WTC11 (cell line): Measurements from ENCODE around the gene ZFP36L2. TPM values are rescaled to one million over a fixed set of nuclear protein-coding genes. Genes with fewer than 3 reads are reported as not detected.

Experiments
- ATAC-seq: fragments of 200-7000 bp; cut with Tn5 transposase; 2 replicates; pipeline ENCODE4 v1.10.0; 2021; ENCODE audit warnings: mild to moderate bottlenecking, moderate library complexity
- CTCF ChIA-PET: fragments of 300-600 bp; sonication (Branson Sonifier 250); formaldehyde crosslinking; loops from one replicate; lab custom pipeline; 2021; ENCODE audit warnings: antibody characterized with exemption; lab: Charles Lee
- POLR2A ChIA-PET: fragments of 350-600 bp; sonication (Branson Sonifier 250); formaldehyde crosslinking; loops from one replicate; lab custom pipeline; 2021; ENCODE audit warnings: antibody characterized with exemption; lab: Charles Lee
- DNase-seq: peaks from one replicate; pipeline ENCODE4 v3.0.0; 2021; ENCODE audit warnings: low spot score
- H3K27ac Mint-ChIP-seq: 2 replicates; pipeline ENCODE4 v1.8.0; 2021; ENCODE audit warnings: mixed read lengths
- H3K27me3 Mint-ChIP-seq: 2 replicates; pipeline ENCODE4 v1.8.0; 2021; ENCODE audit warnings: low read depth, mild to moderate bottlenecking, moderate library complexity, mixed read lengths
- H3K36me3 Mint-ChIP-seq: 2 replicates; pipeline ENCODE4 v1.8.0; 2021; ENCODE audit warnings: mixed read lengths
- H3K4me1 Mint-ChIP-seq: 2 replicates; pipeline ENCODE4 v1.8.0; 2022; ENCODE audit warnings: mixed read lengths
- H3K4me3 Mint-ChIP-seq: 2 replicates; pipeline ENCODE4 v1.8.0; 2021; ENCODE audit warnings: mild to moderate bottlenecking, moderate library complexity, mixed read lengths
- H3K9me3 Mint-ChIP-seq: 2 replicates; pipeline ENCODE4 v1.8.0; 2021; ENCODE audit warnings: mixed read lengths
- CBFB ChIP-seq: sonication (generic); formaldehyde crosslinking; IDR thresholded peaks from 2 replicates; pipeline ENCODE4 v1.8.1; 2022; ENCODE audit warnings: mild to moderate bottlenecking, low read depth, missing genetic modification reagents
- CREM ChIP-seq: sonication (generic); formaldehyde crosslinking; IDR thresholded peaks from 2 replicates; pipeline ENCODE4 v1.8.1; 2022; ENCODE audit warnings: mild to moderate bottlenecking, missing genetic modification reagents, moderate library complexity
- ESRRA ChIP-seq: sonication (generic); formaldehyde crosslinking; IDR thresholded peaks from 2 replicates; pipeline ENCODE4 v1.8.1; 2022; ENCODE audit warnings: mild to moderate bottlenecking, missing genetic modification reagents, borderline replicate concordance
- ETV6 ChIP-seq: sonication (generic); formaldehyde crosslinking; IDR thresholded peaks from 2 replicates; pipeline ENCODE4 v1.8.1; 2022; ENCODE audit warnings: mild to moderate bottlenecking, missing genetic modification reagents
- GABPB1 ChIP-seq: sonication (generic); formaldehyde crosslinking; IDR thresholded peaks from 2 replicates; pipeline ENCODE4 v1.8.1; 2023; ENCODE audit warnings: mild to moderate bottlenecking, missing genetic modification reagents
- IRF2 ChIP-seq: sonication (generic); formaldehyde crosslinking; IDR thresholded peaks from 2 replicates; pipeline ENCODE4 v1.8.0; 2022; ENCODE audit warnings: low read depth, missing genetic modification reagents, borderline replicate concordance
- KAT7 ChIP-seq: sonication (generic); formaldehyde crosslinking; IDR thresholded peaks from 2 replicates; pipeline ENCODE4 v1.8.1; 2023; ENCODE audit warnings: missing genetic modification reagents, mild to moderate bottlenecking, borderline replicate concordance
- MXD4 ChIP-seq: fragments of 250-450 bp; sonication (Bioruptor Pico); IDR thresholded peaks from 2 replicates; pipeline ENCODE4 v1.8.0; 2021; ENCODE audit warnings: mild to moderate bottlenecking, moderate library complexity, borderline replicate concordance
- NFATC4 ChIP-seq: fragments of 250-450 bp; sonication (Bioruptor Pico); IDR thresholded peaks from 2 replicates; pipeline ENCODE4 v1.9.0; 2021; ENCODE audit warnings: mild to moderate bottlenecking
- NFE2L1 ChIP-seq: sonication (generic); formaldehyde crosslinking; IDR thresholded peaks from 2 replicates; pipeline ENCODE4 v1.8.1; 2023; ENCODE audit warnings: missing genetic modification reagents
- OVOL2 ChIP-seq: fragments of 250-450 bp; sonication (Bioruptor Pico); IDR thresholded peaks from 2 replicates; pipeline ENCODE4 v1.9.0; 2021; ENCODE audit warnings: mild to moderate bottlenecking, borderline replicate concordance
- RELA ChIP-seq: sonication (generic); formaldehyde crosslinking; IDR thresholded peaks from 2 replicates; pipeline ENCODE4 v1.8.1; 2022; ENCODE audit warnings: missing genetic modification reagents, mild to moderate bottlenecking, borderline replicate concordance
- SMAD4 ChIP-seq: sonication (generic); formaldehyde crosslinking; IDR thresholded peaks from 2 replicates; pipeline ENCODE4 v1.8.0; 2022; ENCODE audit warnings: mild to moderate bottlenecking, missing genetic modification reagents
- SOX15 ChIP-seq: fragments of 250-450 bp; sonication (Bioruptor Pico); IDR thresholded peaks from 2 replicates; pipeline ENCODE4 v1.9.0; 2021; ENCODE audit warnings: mild to moderate bottlenecking
- TEAD1 ChIP-seq: sonication (generic); formaldehyde crosslinking; IDR thresholded peaks from 2 replicates; pipeline ENCODE4 v1.8.0; 2022; ENCODE audit warnings: mild to moderate bottlenecking, missing genetic modification reagents
- TP53 ChIP-seq: sonication (generic); formaldehyde crosslinking; IDR thresholded peaks from 2 replicates; pipeline ENCODE4 v1.8.1; 2023; ENCODE audit warnings: mild to moderate bottlenecking, missing genetic modification reagents
- ZNF121 ChIP-seq: sonication (generic); formaldehyde crosslinking; IDR thresholded peaks from 2 replicates; pipeline ENCODE4 v1.8.0; 2023; ENCODE audit warnings: missing genetic modification reagents
- ZNF263 ChIP-seq: sonication (generic); formaldehyde crosslinking; IDR thresholded peaks from 2 replicates; pipeline ENCODE4 v1.8.1; 2022; ENCODE audit warnings: low read depth, mild to moderate bottlenecking, moderate library complexity, missing genetic modification reagents
- ZNF423 ChIP-seq: fragments of 250-450 bp; sonication (Bioruptor Pico); IDR thresholded peaks from 2 replicates; pipeline ENCODE4 v2.1.2; 2022; ENCODE audit warnings: mild to moderate bottlenecking, moderate library complexity
- total RNA-seq: library from RNA; stranded (reverse); gene quantifications from 3 replicates; pipeline ENCODE4 v1.2.3, GENCODE V29; 2021
- TF ChIP-seq, protein P1 (sequence below): fragments of 250-450 bp; sonication (Bioruptor Pico); IDR thresholded peaks from 2 replicates; pipeline ENCODE4 v1.9.0; 2021; ENCODE audit warnings: moderate library complexity, mild to moderate bottlenecking, inconsistent platforms, borderline replicate concordance
- TF ChIP-seq, protein P2 (sequence below): sonication (generic); formaldehyde crosslinking; IDR thresholded peaks from 2 replicates; pipeline ENCODE4 v1.8.1; 2023; ENCODE audit warnings: mild to moderate bottlenecking, missing genetic modification reagents, moderate library complexity
- TF ChIP-seq, protein P3 (sequence below): sonication (generic); formaldehyde crosslinking; IDR thresholded peaks from 2 replicates; pipeline ENCODE4 v1.8.1; 2022; ENCODE audit warnings: mild to moderate bottlenecking, missing genetic modification reagents, moderate library complexity, borderline replicate concordance
- TF ChIP-seq, protein P4 (sequence below): fragments of 250-450 bp; sonication (Bioruptor Pico); IDR thresholded peaks from 2 replicates; pipeline ENCODE4 v1.8.0; 2021; ENCODE audit warnings: mild to moderate bottlenecking
- TF ChIP-seq, protein P5 (sequence below): sonication (generic); formaldehyde crosslinking; IDR thresholded peaks from 2 replicates; pipeline ENCODE4 v1.8.0; 2022; ENCODE audit warnings: mild to moderate bottlenecking, missing genetic modification reagents
- TF ChIP-seq, protein P6 (sequence below): sonication (generic); formaldehyde crosslinking; IDR thresholded peaks from 2 replicates; pipeline ENCODE4 v1.8.0; 2022; ENCODE audit warnings: mild to moderate bottlenecking, missing genetic modification reagents
- TF ChIP-seq, protein P7 (sequence below): sonication (generic); formaldehyde crosslinking; IDR thresholded peaks from 2 replicates; pipeline ENCODE4 v1.8.1; 2023; ENCODE audit warnings: mild to moderate bottlenecking, missing genetic modification reagents
- TF ChIP-seq, protein P8 (sequence below): sonication (generic); formaldehyde crosslinking; IDR thresholded peaks from 2 replicates; pipeline ENCODE4 v1.8.1; 2023; ENCODE audit warnings: mild to moderate bottlenecking, missing genetic modification reagents, moderate library complexity

ZFP36L2 gene
- total RNA-seq, 1 experiment from 2014 or later = 50.4 TPM

DNA sequence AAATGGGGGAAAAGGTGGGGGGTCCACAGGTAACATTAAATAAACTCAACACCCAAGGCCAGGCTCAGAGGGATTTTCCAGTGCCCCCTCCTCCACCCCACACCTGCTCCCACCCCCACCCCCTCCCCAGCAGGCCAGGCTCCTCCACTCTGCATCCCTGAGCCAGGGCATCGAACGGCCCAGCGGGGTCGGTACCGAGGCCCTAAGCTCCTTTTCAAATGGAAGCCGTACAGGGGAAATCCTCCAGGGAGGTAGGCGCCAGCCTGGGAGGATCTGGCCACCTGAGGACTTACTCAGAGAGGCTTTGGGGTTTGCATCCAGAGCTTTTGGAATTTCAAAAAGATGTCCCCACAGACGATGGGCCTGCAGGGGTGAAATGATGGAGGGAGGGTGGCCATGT lies 46.5 kb downstream of the ZFP36L2 start (continued):
- TF ChIP-seq SOX15 (no peak), TP53 (CRISPR knock-in tag) (no peak), ESRRA (CRISPR knock-in tag) (no peak), CREM (no peak), CBFB (CRISPR knock-in tag) (no peak), IRF2 (CRISPR knock-in tag) (no peak), ZNF121 (CRISPR knock-in tag) (peak; percentile 8; the same call in 1 of the 2 replicates)
- TF ChIP-seq, protein P1, sequence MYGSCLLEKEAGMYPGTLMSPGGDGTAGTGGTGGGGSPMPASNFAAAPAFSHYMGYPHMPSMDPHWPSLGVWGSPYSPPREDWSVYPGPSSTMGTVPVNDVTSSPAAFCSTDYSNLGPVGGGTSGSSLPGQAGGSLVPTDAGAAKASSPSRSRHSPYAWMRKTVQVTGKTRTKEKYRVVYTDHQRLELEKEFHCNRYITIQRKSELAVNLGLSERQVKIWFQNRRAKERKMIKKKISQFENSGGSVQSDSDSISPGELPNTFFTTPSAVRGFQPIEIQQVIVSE (CRISPR knock-in tag) = no peak
- TF ChIP-seq, protein P2, sequence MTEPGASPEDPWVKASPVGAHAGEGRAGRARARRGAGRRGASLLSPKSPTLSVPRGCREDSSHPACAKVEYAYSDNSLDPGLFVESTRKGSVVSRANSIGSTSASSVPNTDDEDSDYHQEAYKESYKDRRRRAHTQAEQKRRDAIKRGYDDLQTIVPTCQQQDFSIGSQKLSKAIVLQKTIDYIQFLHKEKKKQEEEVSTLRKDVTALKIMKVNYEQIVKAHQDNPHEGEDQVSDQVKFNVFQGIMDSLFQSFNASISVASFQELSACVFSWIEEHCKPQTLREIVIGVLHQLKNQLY = no peak
- TF ChIP-seq, protein P3, sequence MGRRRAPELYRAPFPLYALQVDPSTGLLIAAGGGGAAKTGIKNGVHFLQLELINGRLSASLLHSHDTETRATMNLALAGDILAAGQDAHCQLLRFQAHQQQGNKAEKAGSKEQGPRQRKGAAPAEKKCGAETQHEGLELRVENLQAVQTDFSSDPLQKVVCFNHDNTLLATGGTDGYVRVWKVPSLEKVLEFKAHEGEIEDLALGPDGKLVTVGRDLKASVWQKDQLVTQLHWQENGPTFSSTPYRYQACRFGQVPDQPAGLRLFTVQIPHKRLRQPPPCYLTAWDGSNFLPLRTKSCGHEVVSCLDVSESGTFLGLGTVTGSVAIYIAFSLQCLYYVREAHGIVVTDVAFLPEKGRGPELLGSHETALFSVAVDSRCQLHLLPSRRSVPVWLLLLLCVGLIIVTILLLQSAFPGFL (CRISPR knock-in tag) = no peak

DNA sequence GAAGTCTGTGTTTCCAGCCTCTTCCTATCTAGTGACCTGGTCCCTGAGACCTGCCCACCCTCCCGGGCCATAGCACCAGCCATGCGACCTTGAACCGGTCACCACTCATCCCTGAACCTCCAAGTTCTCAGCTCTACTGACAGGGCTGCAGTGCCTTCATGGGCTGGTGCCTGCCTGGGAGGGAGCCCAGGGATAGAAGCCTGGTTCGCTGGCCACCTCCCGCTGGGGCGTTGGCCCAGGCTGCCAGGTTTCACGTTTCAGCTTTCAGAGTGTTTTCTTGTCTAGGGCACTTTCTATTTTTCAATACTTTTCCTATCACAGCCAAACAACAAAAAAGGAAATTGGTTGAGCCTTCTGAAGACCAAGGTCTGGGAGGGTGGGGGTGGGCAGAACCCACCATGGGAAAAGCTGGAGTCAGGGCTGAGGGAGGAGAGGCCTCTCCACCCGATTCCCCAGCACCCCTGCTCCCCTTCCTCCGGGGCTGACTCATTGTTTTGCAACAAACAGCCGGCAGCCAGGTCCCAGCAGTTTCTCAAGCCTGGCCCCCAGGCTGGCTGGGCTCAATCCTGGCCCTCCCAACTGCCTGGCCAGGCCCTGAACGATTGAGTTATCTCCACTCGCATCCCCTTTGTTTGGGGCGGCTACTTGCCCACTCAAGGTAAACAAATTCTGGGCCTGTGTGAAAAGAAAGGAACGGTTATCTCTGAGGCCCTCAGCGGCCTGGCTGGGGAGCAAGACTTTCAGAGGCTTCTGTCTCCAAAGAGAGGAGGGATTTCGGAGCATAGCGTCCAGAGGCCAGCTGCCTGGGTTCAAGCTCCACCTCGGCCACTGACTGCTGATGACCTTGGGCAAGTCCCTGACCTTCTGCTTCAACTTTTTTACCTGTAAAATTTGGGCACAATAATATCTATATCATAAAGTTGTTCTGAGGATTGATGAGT lies 47.5 kb downstream of the ZFP36L2 start:
- Mint-ChIP-seq H3K27ac (peak overlapping the region; percentile 99), H3K9me3 (peaks cover 24% of the 10 kb centered on the region), H3K4me3 (peak overlapping the region; percentile 35), H3K4me1 (peaks cover 53% of the 10 kb centered on the region), H3K36me3 (peaks cover 29% of the 10 kb centered on the region), H3K27me3 (peaks cover 6% of the 10 kb centered on the region)
- peak; percentile 72 for ATAC-seq
- POLR2A ChIA-PET = interaction anchor here (0.9 to 2.7 kb wide), 4 partner anchors 19 to 48 kb away, joined by 3 to 11 read pairs (median 8); partner anchors contain the start of gene ZFP36L2
- CTCF ChIA-PET = interaction anchor here (0.6 to 3.8 kb wide), 17 partner anchors 10 to 226 kb away, joined by 3 to 50 read pairs (median 7); partner anchors contain the start of gene ZFP36L2
- DNase-seq = peak; percentile 73
- TF ChIP-seq NFE2L1 (no peak), ETV6 (CRISPR knock-in tag) (peak; percentile 63; the same call in 1 of the 2 replicates), TEAD1 (CRISPR knock-in tag) (0 out of 2 replicates have a peak, but pooled peaks have one; percentile 38), ZNF263 (no peak), GABPB1 (CRISPR knock-in tag) (peak; percentile 60), OVOL2 (CRISPR knock-in tag) (no peak), RELA (CRISPR knock-in tag) (no peak), SMAD4 (CRISPR knock-in tag) (no peak), ZNF423 (CRISPR knock-in tag) (0 out of 2 replicates have a peak, but pooled peaks have one; percentile 8), KAT7 (no peak), CREM (no peak), MXD4 (CRISPR knock-in tag) (no peak), NFATC4 (CRISPR knock-in tag) (no peak)
- TF ChIP-seq, protein P4, sequence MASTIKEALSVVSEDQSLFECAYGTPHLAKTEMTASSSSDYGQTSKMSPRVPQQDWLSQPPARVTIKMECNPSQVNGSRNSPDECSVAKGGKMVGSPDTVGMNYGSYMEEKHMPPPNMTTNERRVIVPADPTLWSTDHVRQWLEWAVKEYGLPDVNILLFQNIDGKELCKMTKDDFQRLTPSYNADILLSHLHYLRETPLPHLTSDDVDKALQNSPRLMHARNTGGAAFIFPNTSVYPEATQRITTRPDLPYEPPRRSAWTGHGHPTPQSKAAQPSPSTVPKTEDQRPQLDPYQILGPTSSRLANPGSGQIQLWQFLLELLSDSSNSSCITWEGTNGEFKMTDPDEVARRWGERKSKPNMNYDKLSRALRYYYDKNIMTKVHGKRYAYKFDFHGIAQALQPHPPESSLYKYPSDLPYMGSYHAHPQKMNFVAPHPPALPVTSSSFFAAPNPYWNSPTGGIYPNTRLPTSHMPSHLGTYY = no peak
- TF ChIP-seq, protein P5, sequence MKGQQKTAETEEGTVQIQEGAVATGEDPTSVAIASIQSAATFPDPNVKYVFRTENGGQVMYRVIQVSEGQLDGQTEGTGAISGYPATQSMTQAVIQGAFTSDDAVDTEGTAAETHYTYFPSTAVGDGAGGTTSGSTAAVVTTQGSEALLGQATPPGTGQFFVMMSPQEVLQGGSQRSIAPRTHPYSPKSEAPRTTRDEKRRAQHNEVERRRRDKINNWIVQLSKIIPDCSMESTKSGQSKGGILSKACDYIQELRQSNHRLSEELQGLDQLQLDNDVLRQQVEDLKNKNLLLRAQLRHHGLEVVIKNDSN = 0 out of 2 replicates have a peak, but pooled peaks have one; percentile 26
- TF ChIP-seq, protein P6, sequence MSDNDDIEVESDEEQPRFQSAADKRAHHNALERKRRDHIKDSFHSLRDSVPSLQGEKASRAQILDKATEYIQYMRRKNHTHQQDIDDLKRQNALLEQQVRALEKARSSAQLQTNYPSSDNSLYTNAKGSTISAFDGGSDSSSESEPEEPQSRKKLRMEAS (CRISPR knock-in tag) = 0 out of 2 replicates have a peak, but pooled peaks have one; percentile 22
- TF ChIP-seq, protein P7, sequence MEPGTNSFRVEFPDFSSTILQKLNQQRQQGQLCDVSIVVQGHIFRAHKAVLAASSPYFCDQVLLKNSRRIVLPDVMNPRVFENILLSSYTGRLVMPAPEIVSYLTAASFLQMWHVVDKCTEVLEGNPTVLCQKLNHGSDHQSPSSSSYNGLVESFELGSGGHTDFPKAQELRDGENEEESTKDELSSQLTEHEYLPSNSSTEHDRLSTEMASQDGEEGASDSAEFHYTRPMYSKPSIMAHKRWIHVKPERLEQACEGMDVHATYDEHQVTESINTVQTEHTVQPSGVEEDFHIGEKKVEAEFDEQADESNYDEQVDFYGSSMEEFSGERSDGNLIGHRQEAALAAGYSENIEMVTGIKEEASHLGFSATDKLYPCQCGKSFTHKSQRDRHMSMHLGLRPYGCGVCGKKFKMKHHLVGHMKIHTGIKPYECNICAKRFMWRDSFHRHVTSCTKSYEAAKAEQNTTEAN (CRISPR knock-in tag) = no peak
- TF ChIP-seq, protein P8, sequence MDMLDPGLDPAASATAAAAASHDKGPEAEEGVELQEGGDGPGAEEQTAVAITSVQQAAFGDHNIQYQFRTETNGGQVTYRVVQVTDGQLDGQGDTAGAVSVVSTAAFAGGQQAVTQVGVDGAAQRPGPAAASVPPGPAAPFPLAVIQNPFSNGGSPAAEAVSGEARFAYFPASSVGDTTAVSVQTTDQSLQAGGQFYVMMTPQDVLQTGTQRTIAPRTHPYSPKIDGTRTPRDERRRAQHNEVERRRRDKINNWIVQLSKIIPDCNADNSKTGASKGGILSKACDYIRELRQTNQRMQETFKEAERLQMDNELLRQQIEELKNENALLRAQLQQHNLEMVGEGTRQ (CRISPR knock-in tag) = no peak
- TF ChIP-seq, protein P3 (CRISPR knock-in tag) = no peak
